IMR-90 (cell line): Measurements from ENCODE around the gene KCNJ2. TPM values are rescaled to one million over a fixed set of nuclear protein-coding genes. Genes with fewer than 3 reads are reported as not detected.

Experiments used
- ATAC-seq: fragments of 200-7000 bp; cut with Tn5 transposase; 2 replicates; pipeline ENCODE4 v1.9.1; 2020; ENCODE audit warnings: low read depth, mild to moderate bottlenecking, moderate library complexity
- BruUV-seq: library from RNA; stranded (reverse); fragments of 400-500 nt; replicated peaks from 2 replicates; lab custom pipeline; 2021; lab: Mats Ljungman, UMichigan
- CTCF ChIA-PET: fragments of 300-600 bp; formaldehyde crosslinking; extraction: SDS; loops from one replicate; lab custom pipeline; 2021; ENCODE audit warnings: antibody characterized with exemption; lab: Yijun Ruan, JAX
- POLR2A ChIA-PET: fragments of 300-600 bp; sonication (Branson Sonifier 250); formaldehyde crosslinking; loops from one replicate; lab custom pipeline; 2022; ENCODE audit warnings: antibody characterized with exemption; ENCODE audit not compliant: unreplicated experiment; lab: Charles Lee
- DNase-seq: peaks from one replicate; pipeline ENCODE4 v3.0.0; 2013
- H2AFZ ChIP-seq: replicated peaks from 2 replicates; pipeline ENCODE3; 2013; ENCODE audit warnings: low read length, mild to moderate bottlenecking; ENCODE audit not compliant: poor library complexity
- H2AK5ac ChIP-seq: 2 replicates; pipeline ENCODE4 v1.6.1; 2013; ENCODE audit warnings: low read depth, low read length, inconsistent platforms
- H2AK9ac ChIP-seq: replicated peaks from 2 replicates; pipeline ENCODE3; 2013; ENCODE audit warnings: mild to moderate bottlenecking, low read depth, low read length, moderate library complexity; ENCODE audit not compliant: poor library complexity
- H2BK120ac ChIP-seq: 2 replicates; pipeline ENCODE4 v1.6.1; 2013; ENCODE audit warnings: low read depth, low read length, inconsistent platforms
- H2BK15ac ChIP-seq: 3 replicates; pipeline ENCODE4 v1.6.1; 2013; ENCODE audit warnings: low read depth, low read length, inconsistent platforms
- H2BK20ac ChIP-seq: 2 replicates; pipeline ENCODE4 v1.6.1; 2013; ENCODE audit warnings: low read depth, mild to moderate bottlenecking, inconsistent platforms, low read length, moderate library complexity
- H2BK5ac ChIP-seq: 2 replicates; pipeline ENCODE4 v1.6.1; 2013; ENCODE audit warnings: mild to moderate bottlenecking, low read depth, low read length, inconsistent platforms; ENCODE audit not compliant: poor library complexity, severe bottlenecking
- H3K14ac ChIP-seq: replicated peaks from 2 replicates; pipeline ENCODE4 v1.6.1; 2013; ENCODE audit warnings: low read depth, low read length, inconsistent platforms
- H3K18ac ChIP-seq: 2 replicates; pipeline ENCODE4 v1.6.1; 2013; ENCODE audit warnings: low read depth, low read length, control low read depth
- H3K23ac ChIP-seq: 2 replicates; pipeline ENCODE4 v1.6.1; 2013; ENCODE audit warnings: low read depth, low read length, inconsistent platforms
- H3K27ac ChIP-seq: 2 replicates; pipeline ENCODE4 v1.5.1; 2013; ENCODE audit warnings: mild to moderate bottlenecking, control low read depth, low read length; ENCODE audit not compliant: insufficient read depth
- H3K27me3 ChIP-seq: 2 replicates; pipeline ENCODE4 v1.6.1; 2013; ENCODE audit warnings: low read length; ENCODE audit not compliant: control insufficient read depth, insufficient read depth
- H3K36me3 ChIP-seq: 2 replicates; pipeline ENCODE4 v1.6.1; 2013; ENCODE audit warnings: low read length, mixed read lengths; ENCODE audit not compliant: control insufficient read depth, insufficient read depth
- H3K4ac ChIP-seq: 2 replicates; pipeline ENCODE4 v1.6.1; 2013; ENCODE audit warnings: low read depth, low read length, inconsistent platforms
- H3K4me1 ChIP-seq: 2 replicates; pipeline ENCODE4 v1.6.1; 2013; ENCODE audit warnings: low read length, mixed read lengths; ENCODE audit not compliant: control insufficient read depth, insufficient read depth
- H3K4me2 ChIP-seq: 2 replicates; pipeline ENCODE4 v1.6.1; 2013; ENCODE audit warnings: low read depth, mild to moderate bottlenecking, control low read depth, low read length, moderate library complexity
- H3K4me3 ChIP-seq: 2 replicates; pipeline ENCODE4 v1.5.1; 2013; ENCODE audit warnings: low read depth, mild to moderate bottlenecking, control low read depth, low read length, moderate library complexity; ENCODE audit not compliant: insufficient read depth
- H3K56ac ChIP-seq: 2 replicates; pipeline ENCODE4 v1.6.1; 2013; ENCODE audit warnings: low read length, inconsistent platforms; ENCODE audit not compliant: insufficient read depth; ENCODE audit errors: extremely low read depth
- H3K79me1 ChIP-seq, 2 experiments: 2 replicates each; pipeline ENCODE4 v1.6.1; 2013; ENCODE audit warnings: low read length in 2 of 2, inconsistent platforms in 1 of 2, low read depth in 1 of 2
- H3K9ac ChIP-seq: 2 replicates; pipeline ENCODE4 v1.6.1; 2013; ENCODE audit warnings: low read depth, low read length, control low read depth
- H3K9me1 ChIP-seq: 2 replicates; pipeline ENCODE4 v1.6.1; 2013; ENCODE audit warnings: low read length, inconsistent platforms; ENCODE audit not compliant: insufficient read depth
- H3K9me3 ChIP-seq: 2 replicates; pipeline ENCODE4 v1.6.1; 2013; ENCODE audit warnings: low read length; ENCODE audit not compliant: control insufficient read depth, insufficient read depth
- H4K20me1 ChIP-seq: 2 replicates; pipeline ENCODE4 v1.6.1; 2013; ENCODE audit warnings: low read length, inconsistent platforms; ENCODE audit not compliant: insufficient read depth
- H4K5ac ChIP-seq: 2 replicates; pipeline ENCODE4 v1.6.1; 2013; ENCODE audit warnings: mild to moderate bottlenecking, low read depth, low read length, control low read depth
- H4K8ac ChIP-seq, 2 experiments: 2 replicates each; pipeline ENCODE4 v1.6.1; 2013; ENCODE audit warnings: low read depth in 2 of 2, low read length in 2 of 2, control low read depth in 1 of 2, inconsistent platforms in 1 of 2
- H4K91ac ChIP-seq: 2 replicates; pipeline ENCODE4 v1.6.1; 2013; ENCODE audit warnings: low read depth, low read length, inconsistent platforms; ENCODE audit not compliant: insufficient read depth
- CEBPB ChIP-seq: IDR thresholded peaks from 2 replicates; pipeline ENCODE4 v1.6.1; 2012; ENCODE audit warnings: low read depth, low read length, improper control_type of control experiment
- CHD1 ChIP-seq: IDR thresholded peaks from 2 replicates; pipeline ENCODE4 v1.6.1; 2012; ENCODE audit warnings: low read depth, low read length, improper control_type of control experiment
- MAFK ChIP-seq: IDR thresholded peaks from 2 replicates; pipeline ENCODE4 v1.6.1; 2012; ENCODE audit warnings: low read depth, low read length, improper control_type of control experiment
- MAZ ChIP-seq: IDR thresholded peaks from 2 replicates; pipeline ENCODE4 v1.6.1; 2012; ENCODE audit warnings: low read depth, mild to moderate bottlenecking, low read length, improper control_type of control experiment, moderate library complexity, borderline replicate concordance
- POLR2A ChIP-seq: IDR thresholded peaks from 2 replicates; pipeline ENCODE4 v1.6.1; 2012; ENCODE audit warnings: mild to moderate bottlenecking, low read depth, low read length
- RAD21 ChIP-seq: IDR thresholded peaks from 2 replicates; pipeline ENCODE4 v1.6.1; 2012; ENCODE audit warnings: low read length, improper control_type of control experiment
- SMC3 ChIP-seq: fragments of 150-350 bp; IDR thresholded peaks from 2 replicates; pipeline ENCODE4 v1.6.1; 2016; ENCODE audit warnings: low read depth, mild to moderate bottlenecking, antibody characterized with exemption, low read length, moderate library complexity
- WGBS, 2 experiments: methylation state at CpG; one replicate each; pipeline versions ENCODE4 v1.1.5 to v1.1.7; 2013; ENCODE audit warnings: missing lambda C conversion rate in 2 of 2; ENCODE audit not compliant: insufficient read length in 1 of 2; ENCODE audit errors: extremely low coverage in 2 of 2; 5-methylcytosine and 5-hydroxymethylcytosine counted together
- dilution Hi-C: fragments of 300-500 bp; cut with HindIII; formaldehyde crosslinking; loops from one replicate; pipeline ENCODE4 v1.14.3; 2018; ENCODE audit warnings: low sequenced_read_pairs; ENCODE audit not compliant: unreplicated experiment
- in situ Hi-C: fragments of 300-500 bp; cut with MboI; formaldehyde crosslinking; loops from 3 replicates; pipeline ENCODE4 v1.14.3; 2019; ENCODE audit warnings: low sequenced_read_pairs, inconsistent platforms, mixed read lengths
- intact Hi-C: fragments of 100-400 bp; cut with micrococcal nuclease; formaldehyde crosslinking; loops from 2 replicates; pipeline ENCODE4 v1.10.0; 2022
- polyA plus RNA-seq, 3 experiments: library from polyadenylated mRNA; depleted of rRNA; stranded (reverse); fragments of >200 nt; gene quantifications; 2 replicates each; pipeline ENCODE4 v1.2.3, GENCODE V29; 2012; ENCODE audit warnings: low replicate concordance in 1 of 3
- total RNA-seq: library from RNA; depleted of rRNA; stranded (reverse); fragments of >200 nt; gene quantifications from 2 replicates; pipeline ENCODE4 v1.2.3, GENCODE V29; 2012

KCNJ2 gene
- total and polyA plus RNA-seq, 2 of the 4 experiments (the other 2 are of a cell fraction) = 0.55 to 8.6 TPM

DNA sequence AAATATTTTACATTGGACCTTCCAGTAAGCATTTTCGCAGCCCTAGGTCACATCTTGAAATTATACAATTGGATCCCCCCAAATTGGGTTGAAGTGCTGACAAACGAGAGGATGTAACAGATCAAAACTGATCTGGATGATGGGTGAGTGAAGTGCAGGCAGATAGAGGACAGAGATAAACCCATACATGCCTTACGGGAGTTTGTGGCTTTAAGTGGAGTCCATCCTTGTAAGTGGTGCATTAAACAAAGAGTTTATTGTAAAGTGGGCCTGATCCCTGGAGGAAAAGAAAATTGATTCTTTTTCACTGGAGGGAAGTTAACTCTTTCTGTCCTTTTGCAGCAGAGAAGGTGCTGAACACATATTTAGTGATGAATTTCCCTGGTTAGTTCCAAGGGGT lies 39.0 kb upstream of the KCNJ2 start:
- Histone ChIP-seq H3K27me3 (no peaks in the 10 kb centered on the region), H3K23ac (no peak overlapping the region), H4K8ac (no peak overlapping the region), H2BK20ac (no peak overlapping the region), H3K56ac (no peak overlapping the region), H2AFZ (no peak overlapping the region), H3K27ac (no peak overlapping the region), H3K9me3 (no peaks in the 10 kb centered on the region), H3K4ac (no peak overlapping the region), H3K4me2 (no peak overlapping the region), H3K14ac (no peak overlapping the region), H3K9ac (no peak overlapping the region), H4K91ac (no peak overlapping the region), H2BK5ac (no peak overlapping the region), H2AK5ac (no peak overlapping the region), H4K5ac (no peak overlapping the region), H3K18ac (no peak overlapping the region), H3K79me1 (no peaks in the 10 kb centered on the region), H3K4me3 (no peak overlapping the region), H3K4me1 (no peaks in the 10 kb centered on the region), H3K36me3 (no peaks in the 10 kb centered on the region), H2AK9ac (no peak overlapping the region), H3K9me1 (no peaks in the 10 kb centered on the region), H2BK15ac (no peak overlapping the region), H2BK120ac (no peak overlapping the region), H4K20me1 (no peaks in the 10 kb centered on the region)
- DNase-seq = no peak
- 93% methylated on average over 3 of the region's 3 CpGs; no CpG with 5 or more reads in 1 of the 2 experiments for WGBS, 2 experiments
- in situ Hi-C loops (no loop called here), dilution Hi-C loops (no loop called here), intact Hi-C loops (no loop called here)
- no peak for ATAC-seq
- no TSS peak for BruUV-seq
- ChIA-PET CTCF (no interaction called here), POLR2A (no interaction called here)
- TF ChIP-seq CHD1 (no peak), MAFK (no peak), MAZ (no peak), SMC3 (no peak), CEBPB (no peak), POLR2A (no peak), RAD21 (no peak)
